GM12892 (cell line): ENCODE data around the gene UCHL3.

ENCODE experiments used
- POLR2A ChIP-seq: IDR thresholded peaks from 2 replicates; pipeline ENCODE4 v1.6.1; 2011; ENCODE audit warnings: low read depth, low read length, control low read depth
- POLR2AphosphoS5 ChIP-seq: IDR thresholded peaks from 2 replicates; pipeline ENCODE4 v1.6.1; 2011; ENCODE audit warnings: low read depth, low read length, control low read depth
- TAF1 ChIP-seq: IDR thresholded peaks from 2 replicates; pipeline ENCODE4 v1.6.1; 2011; ENCODE audit warnings: low read depth, mild to moderate bottlenecking, control low read depth, low read length, borderline replicate concordance

DNA sequence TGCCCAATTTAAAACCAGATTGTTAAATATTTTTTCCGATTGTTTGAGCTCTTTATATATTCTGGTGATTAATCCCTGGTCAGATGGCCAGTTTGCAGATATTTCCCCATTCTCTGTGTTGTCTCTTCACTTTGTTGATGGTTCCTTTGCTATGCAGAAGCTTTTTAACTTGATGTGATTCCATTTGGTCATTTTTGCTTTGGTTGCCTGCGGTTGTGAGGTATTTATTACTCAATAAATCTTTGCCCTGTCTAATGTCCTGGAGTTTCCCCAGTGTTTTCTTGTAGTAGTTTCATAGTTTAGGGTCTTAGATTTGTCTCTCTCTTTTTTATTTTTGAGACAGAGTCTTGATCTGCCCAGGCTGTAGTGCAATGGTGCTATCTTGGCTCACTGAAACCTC, 62.8 kb downstream of the UCHL3 start:
- TF ChIP-seq POLR2A (no peak), POLR2AphosphoS5 (no peak), TAF1 (no peak)
